ENCODE measurements around the gene PERP.
"Not testable (repeated sequence)": the region's sequence is repeated elsewhere in the genome, so short reads cannot be mapped to it uniquely, and the experiment has no call there.

GRCh38 chr6:138079556-138079955, 27.7 kb downstream of the PERP start:
- not testable (repeated sequence) for TF ChIP-seq JUND (IDR thresholded peaks at IDR 0.05); CTCF (IDR thresholded peaks at IDR 0.05; ENCODE audit: low read depth, low read length, missing input control)
